Peyer's patch (tissue), 4 donors: ENCODE data around the gene SCIMP. TPM values are rescaled to one million over a fixed set of nuclear protein-coding genes. Genes with fewer than 3 reads are reported as not detected.
A peak's percentile ranks its signal among the peaks of the same experiment; 100 is the strongest.
"Not testable (repeated sequence)": the region's sequence is repeated elsewhere in the genome, so short reads cannot be mapped to it uniquely, and the experiment has no call there.

ENCODE experiments used
- DNase-seq, 3 donors: peaks; one replicate each; pipeline ENCODE4 v3.0.0-alpha.2; 2017 to 2019
- H3K27ac ChIP-seq, 4 donors: fragments of 200-600 bp; sonication (generic); one replicate each; pipeline ENCODE4 v1.5.1; 2016 to 2019
- H3K27me3 ChIP-seq, 2 donors: fragments of 200-600 bp; sonication (generic); one replicate each; pipeline ENCODE4 v1.5.1; 2019
- H3K36me3 ChIP-seq, 3 donors: fragments of 200-600 bp; sonication (generic); one replicate each; pipeline ENCODE4 v1.5.1; 2016 to 2019
- H3K4me1 ChIP-seq, 4 donors: fragments of 200-600 bp; sonication (generic); one replicate each; pipeline ENCODE4 v1.5.1; 2016 to 2019
- H3K4me3 ChIP-seq, 4 donors: fragments of 200-600 bp; sonication (generic); 1 replicate in 3 of 4; 2 replicates in 1 of 4; pipeline ENCODE4 v1.5.1; 2016 to 2019; ENCODE audit warnings: mild to moderate bottlenecking in 1 of 4
- H3K9me3 ChIP-seq, 4 donors: fragments of 200-600 bp; sonication (generic); one replicate each; pipeline ENCODE4 v1.5.1; 2016 to 2019; ENCODE audit warnings: mild to moderate bottlenecking in 1 of 4
- POLR2A ChIP-seq, 2 donors: fragments of 450-650 bp; IDR thresholded peaks; one replicate each; pipeline ENCODE4 v1.5.1; 2017; ENCODE audit warnings: antibody characterized with exemption in 2 of 2, mild to moderate bottlenecking in 2 of 2, moderate library complexity in 2 of 2
- total RNA-seq, 4 donors: library from RNA; depleted of rRNA; stranded (reverse); fragments of >200 nt; gene quantifications; one replicate each; pipeline ENCODE4 v1.1.0, GENCODE V29; 2016
- TF ChIP-seq, protein P1 (sequence below), 6 experiments: fragments of 450-650 bp in 4 of 6; fragments of 200-600 bp in 2 of 6; sonication (generic) in 1 of 6; IDR thresholded peaks; one replicate each; pipeline ENCODE4 v1.5.1; 2017 to 2019; ENCODE audit warnings: antibody characterized with exemption in 6 of 6, mild to moderate bottlenecking in 3 of 6, moderate library complexity in 1 of 6

SCIMP gene
- total RNA-seq, 4 donors from 2014 or later, result 0.35 to 16.5 (median 1.5) TPM; not detected in 1

DNA sequence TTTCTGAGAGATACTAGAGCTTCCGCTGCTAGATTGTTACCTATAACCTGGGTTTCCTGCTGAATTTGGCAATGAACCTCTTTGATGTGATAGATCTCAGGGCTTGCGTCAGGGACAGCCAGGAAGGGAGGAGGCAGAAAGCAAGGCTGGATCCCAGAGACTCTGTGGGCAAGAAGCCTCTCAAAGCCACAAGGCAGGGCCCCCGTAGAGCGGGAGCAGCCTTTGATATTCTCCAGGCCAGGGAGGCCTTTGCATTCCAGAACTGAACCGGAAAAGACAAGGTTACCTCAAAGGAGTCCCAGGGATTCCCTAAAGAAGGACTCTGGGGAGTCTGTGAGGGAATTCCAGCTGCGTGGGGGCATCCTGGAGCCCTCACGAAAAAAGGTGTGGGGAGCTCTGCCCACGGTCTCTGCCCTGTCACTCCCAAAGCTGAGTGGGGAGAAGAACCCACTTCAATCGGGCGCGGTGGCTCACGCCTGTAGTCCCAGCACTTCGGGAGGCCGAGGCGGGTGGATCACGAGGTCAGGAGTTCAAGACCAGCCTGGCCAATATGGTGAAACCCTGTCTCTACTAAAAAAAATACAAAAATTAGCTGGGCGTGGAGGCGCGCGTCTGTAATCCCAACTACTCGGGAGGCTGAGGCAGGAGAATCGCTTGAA, 14.3 kb upstream of the SCIMP start:
- no peaks in the 10 kb centered on the region for H3K27me3 ChIP-seq
- TF ChIP-seq POLR2A (IDR thresholded peaks at IDR 0.05), result no peak
- TF ChIP-seq, protein P1, sequence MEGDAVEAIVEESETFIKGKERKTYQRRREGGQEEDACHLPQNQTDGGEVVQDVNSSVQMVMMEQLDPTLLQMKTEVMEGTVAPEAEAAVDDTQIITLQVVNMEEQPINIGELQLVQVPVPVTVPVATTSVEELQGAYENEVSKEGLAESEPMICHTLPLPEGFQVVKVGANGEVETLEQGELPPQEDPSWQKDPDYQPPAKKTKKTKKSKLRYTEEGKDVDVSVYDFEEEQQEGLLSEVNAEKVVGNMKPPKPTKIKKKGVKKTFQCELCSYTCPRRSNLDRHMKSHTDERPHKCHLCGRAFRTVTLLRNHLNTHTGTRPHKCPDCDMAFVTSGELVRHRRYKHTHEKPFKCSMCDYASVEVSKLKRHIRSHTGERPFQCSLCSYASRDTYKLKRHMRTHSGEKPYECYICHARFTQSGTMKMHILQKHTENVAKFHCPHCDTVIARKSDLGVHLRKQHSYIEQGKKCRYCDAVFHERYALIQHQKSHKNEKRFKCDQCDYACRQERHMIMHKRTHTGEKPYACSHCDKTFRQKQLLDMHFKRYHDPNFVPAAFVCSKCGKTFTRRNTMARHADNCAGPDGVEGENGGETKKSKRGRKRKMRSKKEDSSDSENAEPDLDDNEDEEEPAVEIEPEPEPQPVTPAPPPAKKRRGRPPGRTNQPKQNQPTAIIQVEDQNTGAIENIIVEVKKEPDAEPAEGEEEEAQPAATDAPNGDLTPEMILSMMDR (IDR thresholded peaks at IDR 0.05), result no peak

DNA sequence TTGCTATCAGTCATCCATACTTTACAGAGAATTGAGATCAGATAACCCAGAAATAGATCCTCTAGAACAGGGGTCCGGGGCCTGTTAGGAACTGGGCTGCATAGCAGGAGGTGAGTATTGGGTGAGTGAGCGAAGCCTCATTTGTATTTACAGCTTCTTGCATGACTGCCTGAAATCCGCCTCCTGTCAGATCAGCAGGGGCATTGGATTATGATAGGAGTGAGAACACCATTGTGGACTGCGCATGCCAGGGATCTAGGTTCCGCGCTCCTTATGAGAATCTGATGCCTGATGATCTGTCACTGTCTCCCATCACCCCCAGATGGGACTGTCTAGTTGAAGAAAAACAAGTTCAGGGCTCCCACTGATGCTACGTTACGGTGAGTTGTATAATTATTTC, 13.0 kb upstream of the SCIMP start:
- Histone ChIP-seq H3K27me3 (no peaks in the 10 kb centered on the region), H3K27ac (no peak overlapping the region), H3K4me3 (no peak overlapping the region), H3K36me3 (no peaks in the 10 kb centered on the region), H3K4me1 (no peaks in the 10 kb centered on the region), H3K9me3 (no peaks in the 10 kb centered on the region)
- DNase-seq, result no peak
- TF ChIP-seq, protein P1 (IDR thresholded peaks at IDR 0.05), result no peak
- TF ChIP-seq POLR2A (IDR thresholded peaks at IDR 0.05), result no peak

More for the DNA sequence above, 14.3 kb upstream of the SCIMP start:
- no peak for DNase-seq
- no peaks in the 10 kb centered on the region for H3K4me1 ChIP-seq
- no peak overlapping the region for H3K4me3 ChIP-seq
- no peak overlapping the region for H3K27ac ChIP-seq
- no peaks in the 10 kb centered on the region for H3K9me3 ChIP-seq
- no peaks in the 10 kb centered on the region for H3K36me3 ChIP-seq

DNA sequence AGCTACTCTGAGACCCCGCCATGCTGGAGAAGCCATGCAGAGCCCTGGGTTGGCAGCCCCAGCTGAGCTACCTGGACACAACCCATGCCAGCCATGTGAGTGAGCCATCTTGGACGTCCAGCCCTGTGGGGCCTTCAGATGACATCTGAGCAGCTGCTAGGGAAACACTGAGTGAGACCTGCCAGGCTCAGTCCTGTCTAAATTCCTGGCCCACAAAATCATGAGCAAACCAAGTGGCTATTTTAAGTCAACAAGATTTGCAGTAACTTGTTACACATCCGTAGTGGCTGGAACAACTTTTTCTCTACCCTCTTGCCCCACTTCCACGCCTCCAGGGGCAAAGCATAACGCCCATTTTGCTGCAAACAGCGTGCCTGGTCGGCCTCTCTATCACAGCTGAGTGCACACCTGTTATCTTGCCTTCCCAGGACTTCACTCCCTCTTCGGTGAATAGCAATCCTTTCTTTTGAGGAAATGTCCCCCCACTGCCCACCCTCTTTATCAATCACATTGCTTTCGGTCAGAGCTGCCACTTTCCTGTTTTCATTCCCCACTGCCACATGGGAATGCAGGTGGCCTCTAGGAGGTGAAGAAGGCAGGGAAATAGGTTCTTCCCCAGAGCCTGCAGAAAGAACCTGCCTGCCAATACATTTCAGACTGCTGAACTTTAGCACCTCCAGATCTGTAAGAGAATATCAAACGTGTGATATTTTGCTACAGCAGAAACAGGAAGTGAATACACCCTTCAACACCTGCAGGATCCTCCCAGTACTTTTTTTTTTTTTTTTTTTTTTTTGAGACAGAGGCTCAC, 7.4 kb upstream of the SCIMP start:
- Histone ChIP-seq H3K36me3 (no peaks in the 10 kb centered on the region), H3K27ac (peak overlapping the region; percentile 74 to 87 (median 81))

DNA sequence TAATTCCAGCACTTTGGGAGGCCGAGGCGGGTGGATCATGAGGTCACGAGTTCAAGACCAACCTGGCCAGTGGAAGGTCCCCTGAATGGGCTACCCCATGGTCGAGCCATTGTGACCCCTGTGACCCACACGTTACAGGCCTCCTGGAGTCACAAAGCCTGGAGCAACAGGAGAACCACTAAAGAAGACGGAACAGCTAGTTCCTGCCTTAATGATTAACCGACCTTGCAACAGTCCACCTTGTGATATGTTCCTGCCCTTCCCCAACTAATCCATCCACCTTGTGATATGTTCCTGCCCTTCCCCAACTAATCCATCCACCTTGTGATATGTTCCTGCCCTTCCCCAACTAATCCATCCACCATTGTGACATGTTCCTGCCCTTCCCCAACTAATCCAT, 5.1 kb upstream of the SCIMP start:
- H3K27me3 ChIP-seq, DNase-seq, H3K9me3 ChIP-seq, H3K4me3 ChIP-seq, H3K27ac ChIP-seq, H3K36me3 ChIP-seq: not testable (repeated sequence)
- peaks cover 0 to 13% (median 8%) of the 10 kb centered on the region in 4 donors for H3K4me1 ChIP-seq

More for the DNA sequence above, 7.4 kb upstream of the SCIMP start:
- Histone ChIP-seq H3K4me3 (peak overlapping the region in 1 of 4 donors; percentile 6), H3K27me3 (no peaks in the 10 kb centered on the region), H3K4me1 (peaks cover 0 to 12% (median 8%) of the 10 kb centered on the region in 4 donors), H3K9me3 (no peaks in the 10 kb centered on the region)
- TF ChIP-seq, protein P1 (IDR thresholded peaks at IDR 0.05), result peak in 3 of 6 experiments; percentile 21 to 23 (median 22)
- no peak for TF ChIP-seq POLR2A (IDR thresholded peaks at IDR 0.05)
- peak; percentile 55 to 57 (median 56) for DNase-seq

DNA sequence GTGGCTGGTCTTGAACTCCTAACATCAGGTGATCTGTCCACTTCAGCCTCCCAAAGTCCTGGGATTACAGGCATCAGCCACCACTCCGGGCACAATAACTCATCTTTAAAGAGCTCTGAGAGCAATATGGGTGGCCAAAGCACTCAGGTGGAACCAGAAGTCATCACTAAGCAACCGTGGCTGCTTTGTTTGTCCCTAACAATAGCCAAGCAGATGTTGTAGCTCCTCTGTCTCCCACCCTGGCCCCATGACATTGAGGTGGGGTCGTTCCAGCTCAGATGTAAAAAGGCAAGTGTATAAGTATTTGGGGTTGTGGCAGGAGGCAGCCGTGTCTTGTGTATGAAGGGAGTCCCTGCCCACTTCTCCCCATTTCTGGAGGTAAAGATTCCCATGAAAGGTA, 3.7 kb upstream of the SCIMP start:
- H3K27me3 ChIP-seq, result no peaks in the 10 kb centered on the region
- H3K27ac ChIP-seq, result peak overlapping the region in 1 of 4 donors; percentile 68
- H3K36me3 ChIP-seq, result no peaks in the 10 kb centered on the region
- TF ChIP-seq, protein P1 (IDR thresholded peaks at IDR 0.05), result no peak
- no peak for TF ChIP-seq POLR2A (IDR thresholded peaks at IDR 0.05)
- no peak overlapping the region for H3K4me3 ChIP-seq
- no peaks in the 10 kb centered on the region for H3K9me3 ChIP-seq
- DNase-seq, result no peak
- H3K4me1 ChIP-seq, result peaks cover 0 to 13% (median 8%) of the 10 kb centered on the region in 4 donors

DNA sequence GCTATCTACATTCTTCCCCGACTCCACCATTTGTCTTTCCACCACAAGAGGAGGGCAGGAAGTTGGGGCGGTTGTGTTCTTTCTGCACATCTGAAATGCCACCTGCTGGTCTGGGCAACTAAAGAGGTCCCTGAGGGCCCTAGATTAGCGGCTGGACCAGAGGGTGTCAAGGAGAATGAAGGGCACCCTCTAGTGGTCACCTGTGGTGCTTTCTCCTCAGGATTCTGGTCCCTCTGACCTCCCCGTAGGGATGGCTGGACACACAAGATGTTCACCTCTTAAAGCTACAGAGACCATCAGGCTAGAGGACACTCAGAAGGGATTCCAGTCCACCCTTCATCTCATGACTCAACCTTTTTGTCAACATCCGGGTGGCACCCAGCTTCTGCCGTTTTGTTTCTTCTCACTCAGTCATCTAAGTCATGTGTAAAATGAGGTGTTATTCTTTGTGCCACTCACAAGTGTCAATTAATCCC, 2.9 kb upstream of the SCIMP start:
- TF ChIP-seq, protein P1 (IDR thresholded peaks at IDR 0.05), result peak; percentile 39 to 84 (median 59)
- TF ChIP-seq POLR2A (IDR thresholded peaks at IDR 0.05), result no peak
- Histone ChIP-seq H3K4me3 (no peak overlapping the region), H3K27ac (peak overlapping the region in 1 of 4 donors; percentile 68), H3K27me3 (no peaks in the 10 kb centered on the region), H3K4me1 (peaks cover 0 to 13% (median 8%) of the 10 kb centered on the region in 4 donors), H3K36me3 (no peaks in the 10 kb centered on the region), H3K9me3 (no peaks in the 10 kb centered on the region)
- peak; percentile 53 to 88 (median 71) for DNase-seq
